Measurements from ENCODE around the gene ASXL1.
A peak's percentile ranks its signal among the peaks of the same experiment; 100 is the strongest.

The ASXL1 gene

GRCh38 chr20:32442630-32443373 lies 84.7 kb downstream of the ASXL1 start:
- no peak for DNase-seq

- no peak for DNase-seq
These were observed 85.3 kb downstream of the ASXL1 start for GRCh38 chr20:32443386-32443974.

- no peak for DNase-seq
These were observed 86.5 kb downstream of the ASXL1 start for GRCh38 chr20:32444474-32445220.

GRCh38 chr20:32445539-32446273 lies 87.6 kb downstream of the ASXL1 start:
- DNase-seq = peak in 1 of 2 donors; percentile 33

- no peak for DNase-seq
These were observed 88.4 kb downstream of the ASXL1 start for GRCh38 chr20:32446301-32447100.

GRCh38 chr20:32447136-32448027 lies 89.3 kb downstream of the ASXL1 start:
- DNase-seq = no peak

- no peak for DNase-seq
These were observed 90.3 kb downstream of the ASXL1 start for GRCh38 chr20:32448306-32449056.

GRCh38 chr20:32449057-32449889 lies 91.1 kb downstream of the ASXL1 start:
- no peak for DNase-seq

- DNase-seq = no peak
These were observed 91.8 kb downstream of the ASXL1 start for GRCh38 chr20:32449890-32450401.

GRCh38 chr20:32450484-32451061 lies 92.4 kb downstream of the ASXL1 start:
- no peak for DNase-seq

GRCh38 chr20:32451340-32451681 lies 93.2 kb downstream of the ASXL1 start:
- no peak for DNase-seq

- DNase-seq = no peak
These were observed 93.7 kb downstream of the ASXL1 start for GRCh38 chr20:32451682-32452461.

GRCh38 chr20:32452776-32453466 lies 94.8 kb downstream of the ASXL1 start:
- DNase-seq = no peak

GRCh38 chr20:32453467-32454163 lies 95.5 kb downstream of the ASXL1 start:
- no peak for DNase-seq

- no peak for DNase-seq
These were observed 96.3 kb downstream of the ASXL1 start for GRCh38 chr20:32454164-32455145.
